A673 (cell line): ENCODE measurements around the gene TREX2. TPM values are rescaled to one million over a fixed set of nuclear protein-coding genes. Genes with fewer than 3 reads are reported as not detected.

ENCODE experiments used
- BruUV-seq: library from RNA; stranded (reverse); fragments of 400-500 nt; replicated peaks from 2 replicates; lab custom pipeline; 2021; lab: Mats Ljungman, UMichigan
- CTCF ChIA-PET: fragments of 300-600 bp; sonication (Branson Sonifier 250); formaldehyde crosslinking; loops from one replicate; lab custom pipeline; 2022; ENCODE audit warnings: antibody characterized with exemption; lab: Charles Lee
- POLR2A ChIA-PET: fragments of 300-600 bp; sonication (Branson Sonifier 250); formaldehyde crosslinking; loops from one replicate; lab custom pipeline; 2022; ENCODE audit warnings: antibody characterized with exemption; ENCODE audit not compliant: low non-redundant PET; lab: Charles Lee
- DNase-seq: peaks from one replicate; pipeline ENCODE4 v3.0.0-alpha.2; 2015; ENCODE audit warnings: low spot score
- H3K27ac ChIP-seq: fragments of 200-600 bp; sonication (generic); 2 replicates; pipeline ENCODE4 v1.5.1; 2016; ENCODE audit warnings: mixed run types, low read depth, mild to moderate bottlenecking, mixed read lengths, antibody characterized with exemption, low read length; ENCODE audit not compliant: poor library complexity, severe bottlenecking
- H3K27me3 ChIP-seq: fragments of 200-600 bp; sonication (generic); replicated peaks from 2 replicates; pipeline ENCODE4 v1.6.1; 2017; ENCODE audit warnings: mixed run types, low read depth, mild to moderate bottlenecking, mixed read lengths, antibody characterized with exemption, low read length; ENCODE audit not compliant: insufficient read depth, poor library complexity
- H3K36me3 ChIP-seq: fragments of 200-600 bp; sonication (generic); 2 replicates; pipeline ENCODE4 v1.6.1; 2016; ENCODE audit warnings: mixed run types, mild to moderate bottlenecking, mixed read lengths, antibody characterized with exemption, low read length; ENCODE audit not compliant: insufficient read depth, poor library complexity, severe bottlenecking
- H3K4me1 ChIP-seq: fragments of 200-600 bp; sonication (generic); 2 replicates; pipeline ENCODE4 v1.6.1; 2017; ENCODE audit warnings: mixed run types, mild to moderate bottlenecking, mixed read lengths, antibody characterized with exemption, low read length; ENCODE audit not compliant: insufficient read depth, poor library complexity, severe bottlenecking
- H3K4me3 ChIP-seq: fragments of 200-600 bp; sonication (generic); 2 replicates; pipeline ENCODE4 v1.5.1; 2016; ENCODE audit warnings: low read depth, mixed run types, mild to moderate bottlenecking, mixed read lengths, low read length; ENCODE audit not compliant: poor library complexity, severe bottlenecking
- H3K9me3 ChIP-seq: fragments of 200-600 bp; sonication (generic); 2 replicates; pipeline ENCODE4 v1.6.1; 2016; ENCODE audit warnings: mixed run types, low read depth, mild to moderate bottlenecking, mixed read lengths, antibody characterized with exemption, low read length; ENCODE audit not compliant: poor library complexity, severe bottlenecking
- EZH2 ChIP-seq: fragments of 200-600 bp; sonication (generic); IDR thresholded peaks from 2 replicates; pipeline ENCODE4 v1.6.1; 2017; ENCODE audit warnings: borderline replicate concordance, low read depth, mild to moderate bottlenecking, mixed read lengths, antibody characterized with exemption, low read length; ENCODE audit not compliant: poor library complexity, severe bottlenecking
- intact Hi-C: fragments of 100-400 bp; cut with micrococcal nuclease; formaldehyde crosslinking; loops from one replicate; pipeline ENCODE4 v1.10.0; 2022; ENCODE audit not compliant: unreplicated experiment
- total RNA-seq: library from RNA; stranded (reverse); gene quantifications from 2 replicates; pipeline ENCODE4 v1.2.3, GENCODE V29; 2021
- TF ChIP-seq, protein P1 (sequence below): fragments of 300-800, 200-600 bp; sonication (generic); conservative IDR thresholded peaks from 2 replicates; pipeline ENCODE4 v1.5.1; 2017; ENCODE audit warnings: low read depth, mild to moderate bottlenecking, antibody characterized with exemption, low read length, moderate library complexity, mixed read lengths

The TREX2 gene
- total RNA-seq, 1 experiment from 2014 or later = 0.77 TPM

DNA sequence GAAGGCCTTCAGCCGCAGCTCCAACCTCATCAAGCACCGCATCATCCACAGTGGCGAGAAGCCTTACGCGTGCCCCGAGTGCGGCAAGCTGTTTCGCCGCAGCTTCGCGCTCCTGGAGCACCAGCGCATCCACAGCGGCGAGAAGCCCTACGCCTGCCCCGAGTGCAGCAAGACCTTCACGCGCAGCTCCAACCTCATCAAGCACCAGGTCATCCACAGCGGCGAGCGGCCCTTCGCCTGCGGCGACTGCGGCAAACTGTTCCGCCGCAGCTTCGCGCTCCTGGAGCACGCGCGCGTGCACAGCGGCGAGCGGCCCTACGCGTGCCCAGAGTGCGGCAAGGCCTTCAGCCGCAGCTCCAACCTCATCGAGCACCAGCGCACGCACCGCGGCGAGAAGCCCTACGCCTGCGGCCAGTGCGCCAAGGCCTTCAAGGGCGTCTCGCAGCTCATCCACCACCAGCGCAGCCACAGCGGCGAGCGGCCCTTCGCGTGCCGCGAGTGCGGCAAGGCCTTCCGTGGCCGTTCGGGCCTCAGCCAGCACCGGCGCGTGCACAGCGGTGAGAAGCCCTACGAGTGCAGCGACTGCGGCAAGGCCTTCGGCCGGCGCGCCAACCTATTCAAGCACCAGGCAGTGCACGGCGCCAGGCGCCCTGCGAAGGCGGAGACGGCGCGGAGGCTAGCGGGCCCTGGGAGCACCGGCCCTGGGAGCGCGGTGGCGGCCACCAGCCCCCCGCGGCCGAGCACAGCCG is 24.8 kb downstream of the TREX2 start:
- Histone ChIP-seq H3K27me3 (no peaks in the 10 kb centered on the region), H3K27ac (no peak overlapping the region), H3K9me3 (no peaks in the 10 kb centered on the region), H3K4me3 (no peak overlapping the region), H3K4me1 (no peaks in the 10 kb centered on the region), H3K36me3 (no peaks in the 10 kb centered on the region)
- ChIA-PET POLR2A (no interaction called here), CTCF (no interaction called here)
- TF ChIP-seq EZH2 = no peak
- TF ChIP-seq, protein P1, sequence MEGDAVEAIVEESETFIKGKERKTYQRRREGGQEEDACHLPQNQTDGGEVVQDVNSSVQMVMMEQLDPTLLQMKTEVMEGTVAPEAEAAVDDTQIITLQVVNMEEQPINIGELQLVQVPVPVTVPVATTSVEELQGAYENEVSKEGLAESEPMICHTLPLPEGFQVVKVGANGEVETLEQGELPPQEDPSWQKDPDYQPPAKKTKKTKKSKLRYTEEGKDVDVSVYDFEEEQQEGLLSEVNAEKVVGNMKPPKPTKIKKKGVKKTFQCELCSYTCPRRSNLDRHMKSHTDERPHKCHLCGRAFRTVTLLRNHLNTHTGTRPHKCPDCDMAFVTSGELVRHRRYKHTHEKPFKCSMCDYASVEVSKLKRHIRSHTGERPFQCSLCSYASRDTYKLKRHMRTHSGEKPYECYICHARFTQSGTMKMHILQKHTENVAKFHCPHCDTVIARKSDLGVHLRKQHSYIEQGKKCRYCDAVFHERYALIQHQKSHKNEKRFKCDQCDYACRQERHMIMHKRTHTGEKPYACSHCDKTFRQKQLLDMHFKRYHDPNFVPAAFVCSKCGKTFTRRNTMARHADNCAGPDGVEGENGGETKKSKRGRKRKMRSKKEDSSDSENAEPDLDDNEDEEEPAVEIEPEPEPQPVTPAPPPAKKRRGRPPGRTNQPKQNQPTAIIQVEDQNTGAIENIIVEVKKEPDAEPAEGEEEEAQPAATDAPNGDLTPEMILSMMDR = no peak
- no TSS peak for BruUV-seq
- intact Hi-C loops = no loop called here
- DNase-seq = no peak

GRCh38 chrX:153417637-153418036 is 28.2 kb downstream of the TREX2 start:
- ChIA-PET CTCF (no interaction called here), POLR2A (no interaction called here)
- no peak overlapping the region for H3K27ac ChIP-seq

DNA sequence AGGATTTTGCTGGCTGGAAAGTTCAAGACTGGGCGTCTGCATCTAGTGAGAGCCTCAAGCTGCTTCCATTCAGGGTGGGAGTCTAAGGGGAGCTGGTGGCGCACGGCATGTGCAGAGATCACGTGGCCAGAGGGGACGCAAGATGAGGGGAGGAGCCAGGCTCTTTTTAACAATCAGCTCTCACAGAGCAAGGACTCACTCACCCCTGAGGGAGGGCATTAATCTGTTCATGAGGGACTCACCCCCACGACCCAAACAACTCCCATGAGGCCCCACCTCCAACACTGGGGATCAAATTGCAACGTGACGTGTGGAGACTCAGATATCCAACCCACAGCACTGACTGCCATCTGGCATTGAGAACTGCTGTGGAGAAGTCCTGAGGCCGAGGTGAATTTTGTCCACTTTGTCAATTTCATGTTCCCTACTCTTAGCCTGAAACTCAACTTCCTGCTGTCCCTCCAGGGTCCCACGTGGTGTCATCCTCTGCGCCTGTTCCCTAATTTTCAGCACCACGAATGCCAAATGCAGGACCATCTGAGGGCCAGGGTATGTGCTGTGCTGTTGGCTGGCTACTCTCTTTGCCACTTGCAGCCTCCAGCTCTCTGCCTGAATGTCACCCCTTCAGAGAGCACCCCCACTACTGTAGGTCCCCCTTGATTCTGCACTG is 28.9 kb downstream of the TREX2 start:
- ChIA-PET POLR2A (no interaction called here), CTCF (interaction anchor here (0.6 kb wide), 2 partner anchors 25 to 250 kb away, joined by 5 to 10 read pairs; no protein-coding TSS in a partner anchor)
- Histone ChIP-seq H3K4me1 (no peaks in the 10 kb centered on the region), H3K27ac (no peak overlapping the region), H3K4me3 (no peak overlapping the region), H3K36me3 (no peaks in the 10 kb centered on the region), H3K27me3 (no peaks in the 10 kb centered on the region), H3K9me3 (no peaks in the 10 kb centered on the region)
- no TSS peak for BruUV-seq
- intact Hi-C loops = no loop called here
- TF ChIP-seq, protein P1 = no peak
- no peak for TF ChIP-seq EZH2
- no peak for DNase-seq

More at GRCh38 chrX:153417637-153418036, 28.2 kb downstream of the TREX2 start:
- no peak for DNase-seq
- no TSS peak for BruUV-seq
- no peak overlapping the region for H3K4me3 ChIP-seq
- no peaks in the 10 kb centered on the region for H3K27me3 ChIP-seq
- H3K4me1 ChIP-seq = no peaks in the 10 kb centered on the region
- no peaks in the 10 kb centered on the region for H3K36me3 ChIP-seq
- TF ChIP-seq, protein P1 = no peak
- no peak for TF ChIP-seq EZH2
- intact Hi-C loops = no loop called here
- no peaks in the 10 kb centered on the region for H3K9me3 ChIP-seq
